HAP-1 (cell line): ENCODE measurements around the gene CPN1.
"Not testable (repeated sequence)": the region's sequence is repeated elsewhere in the genome, so short reads cannot be mapped to it uniquely, and the experiment has no call there.

Experiments used
- DNase-seq, 2 experiments: peaks; one replicate each; pipeline ENCODE4 v3.0.0-alpha.2; 2016 to 2020; ENCODE audit warnings: low spot score in 2 of 2
- H3K27me3 ChIP-seq: fragments of 250-450 bp; sonication (Bioruptor Pico); 2 replicates; pipeline ENCODE4 v1.5.1; 2020; ENCODE audit warnings: low read depth, mild to moderate bottlenecking, moderate library complexity
- H3K36me3 ChIP-seq: fragments of 250-450 bp; sonication (Bioruptor Pico); replicated peaks from 2 replicates; pipeline ENCODE4 v1.5.1; 2020; ENCODE audit warnings: mild to moderate bottlenecking
- H3K4me1 ChIP-seq: fragments of 250-450 bp; sonication (Bioruptor Pico); 2 replicates; pipeline ENCODE4 v1.5.1; 2020; ENCODE audit warnings: mild to moderate bottlenecking
- H3K4me3 ChIP-seq: fragments of 250-450 bp; sonication (Bioruptor Pico); 2 replicates; pipeline ENCODE4 v1.5.1; 2020; ENCODE audit warnings: mild to moderate bottlenecking, moderate library complexity
- H3K9me3 ChIP-seq: fragments of 250-450 bp; sonication (Bioruptor Pico); 2 replicates; pipeline ENCODE4 v1.5.1; 2020; ENCODE audit warnings: mild to moderate bottlenecking, moderate library complexity
- in situ Hi-C: fragments of 300-500 bp; cut with MboI; formaldehyde crosslinking; loops from 3 replicates; pipeline ENCODE4 v1.14.3; 2020; ENCODE audit warnings: low sequenced_read_pairs, inconsistent platforms, mixed read lengths

The CPN1 gene

GRCh38 chr10:100081075-100082001 lies at the start of gene CPN1:
TSS of gene CPN1 (minus strand) at chr10:100081869. CDS start at chr10:100081625, 244 bp downstream.
- no peak for DNase-seq
- H3K4me1 ChIP-seq = no peaks in the 10 kb centered on the region
- no peak within 1 kb of the TSS for H3K4me3 ChIP-seq
- H3K9me3 ChIP-seq = no peaks in the 10 kb centered on the region
- in situ Hi-C loops = no loop called here
- no peaks in the 10 kb centered on the region for H3K27me3 ChIP-seq
- no peaks in the 10 kb centered on the region for H3K36me3 ChIP-seq

- Histone ChIP-seq H3K4me1 (no peaks in the 10 kb centered on the region), H3K36me3 (no peaks in the 10 kb centered on the region), H3K4me3 (no peak overlapping the region), H3K9me3 (no peaks in the 10 kb centered on the region), H3K27me3 (no peaks in the 10 kb centered on the region)
- in situ Hi-C loops = no loop called here
- no peak for DNase-seq
These were observed 49.2 kb upstream of the CPN1 start for GRCh38 chr10:100130831-100131230.

- in situ Hi-C loops = no loop called here
- no peaks in the 10 kb centered on the region for H3K9me3 ChIP-seq
- no peaks in the 10 kb centered on the region for H3K27me3 ChIP-seq
- no peak for DNase-seq
- no peak overlapping the region for H3K4me3 ChIP-seq
- no peaks in the 10 kb centered on the region for H3K4me1 ChIP-seq
- no peaks in the 10 kb centered on the region for H3K36me3 ChIP-seq
These were observed 47.8 kb upstream of the CPN1 start for GRCh38 chr10:100129424-100129823.

GRCh38 chr10:100128951-100129350 lies 47.3 kb upstream of the CPN1 start:
- DNase-seq = no peak
- no peak overlapping the region for H3K4me3 ChIP-seq
- H3K9me3 ChIP-seq = no peaks in the 10 kb centered on the region
- H3K36me3 ChIP-seq = no peaks in the 10 kb centered on the region
- H3K4me1 ChIP-seq = no peaks in the 10 kb centered on the region
- H3K27me3 ChIP-seq = no peaks in the 10 kb centered on the region
- in situ Hi-C loops = no loop called here

- DNase-seq, H3K27me3 ChIP-seq, H3K9me3 ChIP-seq, H3K4me1 ChIP-seq, H3K4me3 ChIP-seq, H3K36me3 ChIP-seq, in situ Hi-C loops: not testable (repeated sequence)
These were observed 43.7 kb upstream of the CPN1 start for GRCh38 chr10:100125335-100125734.

GRCh38 chr10:100124097-100124496 lies 42.4 kb upstream of the CPN1 start:
- H3K27me3 ChIP-seq = no peaks in the 10 kb centered on the region

GRCh38 chr10:100122780-100123179 lies 41.1 kb upstream of the CPN1 start:
- Histone ChIP-seq H3K4me1 (no peaks in the 10 kb centered on the region), H3K9me3 (no peaks in the 10 kb centered on the region), H3K36me3 (no peaks in the 10 kb centered on the region), H3K27me3 (no peaks in the 10 kb centered on the region), H3K4me3 (no peak overlapping the region)
- DNase-seq = no peak
- in situ Hi-C loops = no loop called here

More at GRCh38 chr10:100124097-100124496, 42.4 kb upstream of the CPN1 start:
- Histone ChIP-seq H3K9me3 (no peaks in the 10 kb centered on the region), H3K36me3 (no peaks in the 10 kb centered on the region), H3K4me3 (no peak overlapping the region), H3K4me1 (no peaks in the 10 kb centered on the region)
- in situ Hi-C loops = no loop called here
- DNase-seq = no peak

GRCh38 chr10:100120550-100120949 lies 38.9 kb upstream of the CPN1 start:
- no peaks in the 10 kb centered on the region for H3K4me1 ChIP-seq
- no peak overlapping the region for H3K4me3 ChIP-seq
- H3K9me3 ChIP-seq = no peaks in the 10 kb centered on the region
- no peaks in the 10 kb centered on the region for H3K36me3 ChIP-seq
- H3K27me3 ChIP-seq = no peaks in the 10 kb centered on the region
- no peak for DNase-seq
- in situ Hi-C loops = no loop called here

GRCh38 chr10:100119726-100120125 lies 38.1 kb upstream of the CPN1 start:
- Histone ChIP-seq H3K36me3 (no peaks in the 10 kb centered on the region), H3K4me3 (no peak overlapping the region), H3K9me3 (no peaks in the 10 kb centered on the region), H3K4me1 (no peaks in the 10 kb centered on the region), H3K27me3 (no peaks in the 10 kb centered on the region)
- in situ Hi-C loops = no loop called here
- no peak for DNase-seq

GRCh38 chr10:100114976-100115770 lies 33.5 kb upstream of the CPN1 start:
- no peaks in the 10 kb centered on the region for H3K27me3 ChIP-seq
- no peaks in the 10 kb centered on the region for H3K36me3 ChIP-seq
- no peaks in the 10 kb centered on the region for H3K4me1 ChIP-seq
- H3K4me3 ChIP-seq = no peak overlapping the region
- in situ Hi-C loops = no loop called here
- DNase-seq = no peak
- H3K9me3 ChIP-seq = no peaks in the 10 kb centered on the region

GRCh38 chr10:100114460-100114859 lies 32.8 kb upstream of the CPN1 start:
- no peaks in the 10 kb centered on the region for H3K9me3 ChIP-seq
- no peaks in the 10 kb centered on the region for H3K4me1 ChIP-seq
- no peak for DNase-seq
- H3K36me3 ChIP-seq = no peaks in the 10 kb centered on the region
- no peak overlapping the region for H3K4me3 ChIP-seq
- in situ Hi-C loops = no loop called here
- H3K27me3 ChIP-seq = no peaks in the 10 kb centered on the region

GRCh38 chr10:100109670-100110069 lies 28.0 kb upstream of the CPN1 start:
- no peaks in the 10 kb centered on the region for H3K4me1 ChIP-seq
- DNase-seq = no peak
- no peaks in the 10 kb centered on the region for H3K27me3 ChIP-seq
- H3K9me3 ChIP-seq = no peaks in the 10 kb centered on the region
- no peaks in the 10 kb centered on the region for H3K36me3 ChIP-seq
- in situ Hi-C loops = no loop called here
- no peak overlapping the region for H3K4me3 ChIP-seq

- DNase-seq = no peak
- Histone ChIP-seq H3K27me3 (no peaks in the 10 kb centered on the region), H3K4me3 (no peak overlapping the region), H3K9me3 (no peaks in the 10 kb centered on the region), H3K36me3 (no peaks in the 10 kb centered on the region), H3K4me1 (no peaks in the 10 kb centered on the region)
- in situ Hi-C loops = no loop called here
These were observed 25.2 kb upstream of the CPN1 start for GRCh38 chr10:100106865-100107264.

GRCh38 chr10:100104300-100104699 lies 22.6 kb upstream of the CPN1 start:
- Histone ChIP-seq H3K4me1 (no peaks in the 10 kb centered on the region), H3K9me3 (no peaks in the 10 kb centered on the region), H3K36me3 (no peaks in the 10 kb centered on the region), H3K27me3 (no peaks in the 10 kb centered on the region; the same call in 1 of the 2 replicates), H3K4me3 (no peak overlapping the region)
- no peak for DNase-seq
- in situ Hi-C loops = no loop called here
